Prostate gland (tissue), 2 donors: ENCODE results near the gene PPP4R1.

Experiments
- POLR2A ChIP-seq: fragments of 450-650 bp; IDR thresholded peaks from one replicate; pipeline ENCODE4 v1.6.1; 2016; ENCODE audit warnings: antibody characterized with exemption, mild to moderate bottlenecking
- TF ChIP-seq, protein P1 (sequence below), 4 experiments: fragments of 200-600 bp in 2 of 4; fragments of 450-650 bp in 2 of 4; sonication (generic) in 2 of 4; IDR thresholded peaks; 1 replicate in 3 of 4; 2 replicates in 1 of 4; pipeline ENCODE4 v1.5.1; 2016 to 2019; ENCODE audit warnings: antibody characterized with exemption in 4 of 4, mild to moderate bottlenecking in 2 of 4, moderate library complexity in 2 of 4

DNA sequence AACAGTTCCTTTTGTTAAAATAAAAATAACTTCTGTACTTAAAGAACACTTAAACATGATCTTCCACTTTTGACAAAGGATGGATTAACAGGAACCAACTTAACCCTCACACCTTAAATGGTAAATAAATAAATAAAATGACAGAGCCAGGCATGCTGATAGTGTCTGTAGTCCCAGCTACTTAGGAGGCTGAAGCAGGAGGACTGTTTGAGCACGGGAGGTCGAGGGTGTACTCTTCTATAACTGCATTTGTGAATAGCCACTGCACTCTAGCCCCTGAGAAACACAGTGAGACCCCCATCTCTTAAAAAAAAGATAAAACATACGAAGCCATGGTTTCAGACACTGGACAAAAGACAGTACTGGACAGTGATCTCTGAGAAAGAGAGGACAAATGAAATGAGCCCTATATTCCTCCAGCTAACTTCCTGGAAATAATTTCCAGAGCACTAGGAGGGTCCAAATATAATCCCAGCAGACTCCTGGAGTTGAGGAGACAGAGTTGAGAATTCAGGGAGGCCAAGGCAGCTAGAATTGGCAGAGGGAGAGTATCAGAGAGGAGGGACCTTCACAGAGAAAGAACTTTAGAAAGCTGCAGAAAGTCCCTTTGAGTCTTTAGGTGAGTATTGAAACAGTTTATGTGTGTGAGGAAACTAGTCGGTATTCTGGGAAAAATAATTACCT is 17.4 kb downstream of the PPP4R1 start:
- TF ChIP-seq, protein P1, sequence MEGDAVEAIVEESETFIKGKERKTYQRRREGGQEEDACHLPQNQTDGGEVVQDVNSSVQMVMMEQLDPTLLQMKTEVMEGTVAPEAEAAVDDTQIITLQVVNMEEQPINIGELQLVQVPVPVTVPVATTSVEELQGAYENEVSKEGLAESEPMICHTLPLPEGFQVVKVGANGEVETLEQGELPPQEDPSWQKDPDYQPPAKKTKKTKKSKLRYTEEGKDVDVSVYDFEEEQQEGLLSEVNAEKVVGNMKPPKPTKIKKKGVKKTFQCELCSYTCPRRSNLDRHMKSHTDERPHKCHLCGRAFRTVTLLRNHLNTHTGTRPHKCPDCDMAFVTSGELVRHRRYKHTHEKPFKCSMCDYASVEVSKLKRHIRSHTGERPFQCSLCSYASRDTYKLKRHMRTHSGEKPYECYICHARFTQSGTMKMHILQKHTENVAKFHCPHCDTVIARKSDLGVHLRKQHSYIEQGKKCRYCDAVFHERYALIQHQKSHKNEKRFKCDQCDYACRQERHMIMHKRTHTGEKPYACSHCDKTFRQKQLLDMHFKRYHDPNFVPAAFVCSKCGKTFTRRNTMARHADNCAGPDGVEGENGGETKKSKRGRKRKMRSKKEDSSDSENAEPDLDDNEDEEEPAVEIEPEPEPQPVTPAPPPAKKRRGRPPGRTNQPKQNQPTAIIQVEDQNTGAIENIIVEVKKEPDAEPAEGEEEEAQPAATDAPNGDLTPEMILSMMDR (IDR thresholded peaks at IDR 0.05): no peak
- no peak for TF ChIP-seq POLR2A
